CD4-positive, alpha-beta T cell (primary cell): Measurements from ENCODE around the gene ENOX2. TPM values are rescaled to one million over a fixed set of nuclear protein-coding genes. Genes with fewer than 3 reads are reported as not detected.
"Not testable (repeated sequence)": the region's sequence is repeated elsewhere in the genome, so short reads cannot be mapped to it uniquely, and the experiment has no call there.

ENCODE experiments used
- ATAC-seq: fragments of 200-7000 bp; cut with Tn5 transposase; one replicate; pipeline ENCODE4 v1.10.0; 2022; ENCODE audit warnings: mild to moderate bottlenecking; ENCODE audit not compliant: poor library complexity
- CTCF ChIA-PET: fragments of 350-600 bp; sonication (Branson Sonifier 250); formaldehyde crosslinking; loops from one replicate; lab custom pipeline; 2021; ENCODE audit warnings: antibody characterized with exemption, inconsistent platforms; lab: Charles Lee
- POLR2A ChIA-PET: fragments of 350-600 bp; sonication (Branson Sonifier 250); formaldehyde crosslinking; loops from one replicate; lab custom pipeline; 2021; ENCODE audit warnings: antibody characterized with exemption, inconsistent platforms; lab: Charles Lee
- DNase-seq, 14 experiments: peaks; one replicate each; pipeline ENCODE4 v3.0.0-alpha.2; 2013 to 2020; ENCODE audit warnings: mixed read lengths in 2 of 14
- H3K27ac ChIP-seq, 2 donors: one replicate each; pipeline versions ENCODE4 v1.5.1 to v1.7.0; 2013; ENCODE audit warnings: low read length in 2 of 2, low read depth in 1 of 2, mild to moderate bottlenecking in 1 of 2
- H3K27me3 ChIP-seq, 2 experiments: 1 replicate in 1 of 2; 2 replicates in 1 of 2; pipeline versions ENCODE4 v1.6.1 to v1.7.0; 2013; ENCODE audit warnings: low read length in 2 of 2, control low read depth in 1 of 2, mild to moderate bottlenecking in 1 of 2, moderate library complexity in 1 of 2; ENCODE audit not compliant: insufficient read depth in 2 of 2, control insufficient read depth in 1 of 2
- H3K36me3 ChIP-seq: one replicate; pipeline ENCODE4 v1.6.1; 2013; ENCODE audit warnings: low read length, control low read depth; ENCODE audit not compliant: insufficient read depth
- H3K4me1 ChIP-seq: one replicate; pipeline ENCODE4 v1.6.1; 2013; ENCODE audit warnings: low read length, control low read depth; ENCODE audit not compliant: insufficient read depth
- H3K4me3 ChIP-seq: one replicate; pipeline ENCODE4 v1.5.1; 2013; ENCODE audit warnings: mild to moderate bottlenecking, low read length, moderate library complexity
- H3K9me3 ChIP-seq, 2 experiments: 1 replicate in 1 of 2; 2 replicates in 1 of 2; pipeline versions ENCODE4 v1.6.1 to v1.7.0; 2013; ENCODE audit warnings: low read length in 2 of 2, mild to moderate bottlenecking in 2 of 2, control low read depth in 1 of 2, moderate library complexity in 1 of 2; ENCODE audit not compliant: control insufficient read depth in 1 of 2, insufficient read depth in 1 of 2
- H3K27ac Mint-ChIP-seq: one replicate; pipeline ENCODE4 v1.8.0; 2020; ENCODE audit warnings: mixed read lengths
- H3K27me3 Mint-ChIP-seq: one replicate; pipeline ENCODE4 v1.8.0; 2021; ENCODE audit warnings: mixed read lengths
- H3K36me3 Mint-ChIP-seq: one replicate; pipeline ENCODE4 v1.8.0; 2021; ENCODE audit warnings: low read depth, mixed read lengths
- H3K4me1 Mint-ChIP-seq: one replicate; pipeline ENCODE4 v1.8.0; 2021; ENCODE audit warnings: low read depth, mixed read lengths
- H3K4me3 Mint-ChIP-seq: one replicate; pipeline ENCODE4 v1.8.0; 2020; ENCODE audit warnings: mild to moderate bottlenecking, mixed read lengths
- H3K9me3 Mint-ChIP-seq: one replicate; pipeline ENCODE4 v1.8.0; 2020; ENCODE audit warnings: mixed read lengths
- CTCF ChIP-seq: fragments of 200-600 bp; IDR thresholded peaks from one replicate; pipeline ENCODE4 v1.8.0; 2022; ENCODE audit warnings: antibody characterized with exemption, mild to moderate bottlenecking
- intact Hi-C, 2 experiments: fragments of 100-400 bp; cut with DNase I in 1 of 2; cut with micrococcal nuclease in 1 of 2; formaldehyde crosslinking; loops; one replicate each; pipeline versions ENCODE4 v1.15.1 to v1.9.0; 2023 to 2025; cut with DNase I, micrococcal nuclease
- total RNA-seq, 174 experiments: library from RNA in 2 of 174; stranded (reverse) in 2 of 174; gene quantifications; one replicate each; pipeline ENCODE4 v1.2.3 and lab custom pipeline; 2021 to 2026

Gene ENOX2
- total RNA-seq, 2 experiments from 2014 or later = 4.0 to 6.5 TPM

- ATAC-seq (no peak), DNase-seq (no peak)
- H3K4me1 ChIP-seq = no peaks in the 10 kb centered on the region
- H3K27me3 ChIP-seq = no peaks in the 10 kb centered on the region
- Mint-ChIP-seq H3K9me3 (no peaks in the 10 kb centered on the region), H3K36me3 (peaks cover 4% of the 10 kb centered on the region), H3K4me1 (no peaks in the 10 kb centered on the region), H3K27me3 (no peaks in the 10 kb centered on the region), H3K27ac (no peak overlapping the region), H3K4me3 (no peak overlapping the region)
- POLR2A ChIA-PET = no interaction called here
- H3K9me3 ChIP-seq = no peaks in the 10 kb centered on the region
- no peaks in the 10 kb centered on the region for H3K36me3 ChIP-seq
- CTCF ChIA-PET = no interaction called here
- H3K27ac ChIP-seq = no peak overlapping the region
- intact Hi-C loops = no loop called here
- no peak for TF ChIP-seq CTCF
- H3K4me3 ChIP-seq = no peak overlapping the region
These were observed 187.7 kb downstream of the ENOX2 start for GRCh38 chrX:130715299-130715698.

- Mint-ChIP-seq H3K27ac (no peak overlapping the region), H3K9me3 (no peaks in the 10 kb centered on the region), H3K27me3 (no peaks in the 10 kb centered on the region), H3K36me3 (peaks cover 4% of the 10 kb centered on the region), H3K4me1 (no peaks in the 10 kb centered on the region), H3K4me3 (no peak overlapping the region)
- ChIA-PET CTCF (no interaction called here), POLR2A (no interaction called here)
- intact Hi-C loops = no loop called here
- DNase-seq (no peak), ATAC-seq (no peak)
- H3K4me1 ChIP-seq = no peaks in the 10 kb centered on the region
- H3K4me3 ChIP-seq = no peak overlapping the region
- no peak for TF ChIP-seq CTCF
- no peaks in the 10 kb centered on the region for H3K36me3 ChIP-seq
- H3K27ac ChIP-seq = no peak overlapping the region
- no peaks in the 10 kb centered on the region for H3K9me3 ChIP-seq
- no peaks in the 10 kb centered on the region for H3K27me3 ChIP-seq
These were observed 188.3 kb downstream of the ENOX2 start for GRCh38 chrX:130714665-130715064.

GRCh38 chrX:130714135-130714534 is 188.9 kb downstream of the ENOX2 start:
- no peak overlapping the region for H3K4me3 Mint-ChIP-seq
- H3K4me1 ChIP-seq = no peaks in the 10 kb centered on the region
- H3K4me3 ChIP-seq = no peak overlapping the region
- TF ChIP-seq CTCF = no peak
- no peak for DNase-seq
- ATAC-seq = no peak
- H3K9me3 ChIP-seq = no peaks in the 10 kb centered on the region
- ChIA-PET POLR2A (no interaction called here), CTCF (no interaction called here)
- no peaks in the 10 kb centered on the region for H3K27me3 Mint-ChIP-seq
- H3K9me3 Mint-ChIP-seq = no peaks in the 10 kb centered on the region
- H3K27me3 ChIP-seq = no peaks in the 10 kb centered on the region
- intact Hi-C loops = no loop called here
- H3K36me3 Mint-ChIP-seq = peaks cover 4% of the 10 kb centered on the region
- no peaks in the 10 kb centered on the region for H3K36me3 ChIP-seq
- no peak overlapping the region for H3K27ac ChIP-seq
- H3K4me1 Mint-ChIP-seq = no peaks in the 10 kb centered on the region
- H3K27ac Mint-ChIP-seq = no peak overlapping the region

- POLR2A ChIA-PET, CTCF ChIA-PET, intact Hi-C loops: not testable (repeated sequence)
These were observed 193.8 kb downstream of the ENOX2 start for GRCh38 chrX:130709178-130709577.

More at GRCh38 chrX:130709178-130709577, 193.8 kb downstream of the ENOX2 start:
- not testable (repeated sequence) for H3K27ac Mint-ChIP-seq, ATAC-seq, H3K4me1 ChIP-seq, DNase-seq, H3K4me3 ChIP-seq, H3K4me1 Mint-ChIP-seq, H3K27me3 ChIP-seq, H3K4me3 Mint-ChIP-seq, H3K9me3 Mint-ChIP-seq, H3K36me3 ChIP-seq, H3K9me3 ChIP-seq, H3K27me3 Mint-ChIP-seq, H3K27ac ChIP-seq, H3K36me3 Mint-ChIP-seq
